IPS-18c (cell line): ENCODE results near the gene TCTN1.

ENCODE experiments used
- H3K4me3 ChIP-seq: 2 replicates; pipeline ENCODE4 v1.7.0; 2013; ENCODE audit warnings: low read depth, mild to moderate bottlenecking, low read length, moderate library complexity; ENCODE audit not compliant: insufficient read depth
- H3K9me3 ChIP-seq: one replicate; pipeline ENCODE4 v1.6.1; 2013; ENCODE audit warnings: mild to moderate bottlenecking, low read length, moderate library complexity; ENCODE audit not compliant: control insufficient read depth, insufficient read depth

The TCTN1 gene

DNA sequence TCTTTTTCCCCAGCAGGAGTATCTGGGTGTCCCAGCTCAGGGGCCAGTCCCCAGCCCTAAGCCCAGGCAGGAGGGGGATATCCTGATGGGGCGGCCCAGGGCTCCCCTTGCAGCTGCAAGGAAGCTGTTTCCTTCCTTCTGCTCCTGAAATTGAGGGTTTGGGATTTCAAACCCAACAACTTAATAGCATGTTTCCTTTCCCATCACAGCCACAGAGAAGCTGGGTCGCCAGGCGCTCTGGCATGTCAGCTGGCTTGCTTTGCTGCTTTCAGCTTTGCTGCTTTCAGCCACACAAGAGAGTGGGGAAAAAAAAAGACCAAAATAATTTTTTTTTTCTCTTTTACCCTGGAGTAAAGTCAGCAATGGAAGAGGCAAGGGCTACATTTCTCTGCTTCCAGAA lies 44.9 kb downstream of the TCTN1 start:
- no peak overlapping the region for H3K4me3 ChIP-seq
- no peaks in the 10 kb centered on the region for H3K9me3 ChIP-seq

- Histone ChIP-seq H3K9me3 (no peaks in the 10 kb centered on the region), H3K4me3 (no peak overlapping the region)
These were observed 47.5 kb downstream of the TCTN1 start for GRCh38 chr12:110661337-110661972.

DNA sequence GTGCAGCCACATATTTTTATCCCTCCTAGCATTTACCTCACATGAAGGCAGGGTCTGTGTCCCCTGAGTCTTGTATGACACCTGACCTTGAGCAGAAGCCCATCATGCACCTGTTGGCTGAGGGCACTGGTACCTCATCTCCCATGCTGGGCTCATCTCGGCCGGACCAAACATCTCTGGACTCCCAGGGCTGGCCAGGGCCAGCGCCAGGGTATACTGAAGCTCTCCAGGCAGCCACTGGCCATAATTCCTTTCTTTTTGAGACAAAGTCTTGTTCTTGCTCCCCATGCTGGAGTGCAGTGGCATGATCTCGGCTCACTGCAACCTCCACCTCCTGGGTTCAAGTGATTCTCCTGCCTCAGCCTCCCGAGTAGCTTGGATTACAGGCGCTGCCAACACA lies 53.0 kb downstream of the TCTN1 start:
- H3K4me3 ChIP-seq, result no peak overlapping the region
- H3K9me3 ChIP-seq, result no peaks in the 10 kb centered on the region

DNA sequence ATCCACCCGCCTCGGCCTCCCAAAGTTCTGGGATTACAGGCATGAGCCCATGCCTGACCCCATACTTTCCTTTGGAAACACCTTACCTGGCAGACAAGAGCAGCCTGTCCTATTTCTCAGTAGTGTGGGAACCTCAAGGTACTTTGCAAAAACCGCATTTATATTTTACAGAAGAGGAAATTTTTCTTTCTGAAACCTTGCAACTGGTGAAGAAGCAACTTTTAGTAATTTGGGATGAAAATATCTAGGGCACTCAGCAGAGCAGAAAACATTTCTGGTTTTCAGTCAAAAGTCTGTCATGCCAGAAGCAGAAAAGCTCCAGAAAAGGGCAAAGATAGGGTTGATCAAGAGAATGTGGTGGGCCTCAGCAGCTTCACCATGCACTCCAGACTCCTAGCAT lies 53.7 kb downstream of the TCTN1 start:
- Histone ChIP-seq H3K9me3 (no peaks in the 10 kb centered on the region), H3K4me3 (no peak overlapping the region)

DNA sequence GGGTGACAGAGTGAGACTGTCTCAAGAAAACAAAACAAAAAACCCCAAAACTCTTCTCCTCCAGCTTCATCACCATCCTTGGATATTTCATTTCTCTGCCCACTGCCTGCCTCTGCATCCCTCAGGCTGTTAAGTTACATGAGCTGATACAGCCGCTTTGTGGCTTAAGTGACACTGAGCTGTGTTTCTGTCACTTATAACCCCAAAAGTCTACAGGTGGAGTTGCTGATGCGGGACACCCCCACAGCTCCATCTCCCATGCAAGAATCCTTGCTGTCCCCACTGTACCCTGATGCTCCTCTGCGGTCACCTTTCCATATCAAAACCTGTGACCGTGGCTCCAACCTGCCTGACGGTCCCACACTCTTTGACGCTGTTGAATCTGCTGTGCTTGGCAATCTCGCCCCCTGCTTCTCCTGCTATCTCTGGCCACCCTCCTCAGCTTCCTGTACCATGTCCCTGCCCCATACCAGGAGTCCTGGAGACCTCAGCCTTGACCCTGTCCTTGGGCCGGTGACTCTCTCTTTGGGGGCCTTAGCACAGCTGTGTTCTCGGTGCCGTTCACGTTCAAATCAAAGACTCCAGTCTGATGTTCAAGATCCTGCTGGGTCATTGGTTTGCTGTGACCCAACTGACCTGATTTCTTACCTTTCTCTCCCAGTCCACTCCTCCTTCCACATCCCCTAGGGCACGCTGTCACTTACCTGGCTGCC lies 54.7 kb downstream of the TCTN1 start:
- no peak overlapping the region for H3K4me3 ChIP-seq
- H3K9me3 ChIP-seq, result no peaks in the 10 kb centered on the region

GRCh38 chr12:110669193-110669502 lies 55.2 kb downstream of the TCTN1 start:
- H3K9me3 ChIP-seq, result no peaks in the 10 kb centered on the region
- H3K4me3 ChIP-seq, result no peak overlapping the region

DNA sequence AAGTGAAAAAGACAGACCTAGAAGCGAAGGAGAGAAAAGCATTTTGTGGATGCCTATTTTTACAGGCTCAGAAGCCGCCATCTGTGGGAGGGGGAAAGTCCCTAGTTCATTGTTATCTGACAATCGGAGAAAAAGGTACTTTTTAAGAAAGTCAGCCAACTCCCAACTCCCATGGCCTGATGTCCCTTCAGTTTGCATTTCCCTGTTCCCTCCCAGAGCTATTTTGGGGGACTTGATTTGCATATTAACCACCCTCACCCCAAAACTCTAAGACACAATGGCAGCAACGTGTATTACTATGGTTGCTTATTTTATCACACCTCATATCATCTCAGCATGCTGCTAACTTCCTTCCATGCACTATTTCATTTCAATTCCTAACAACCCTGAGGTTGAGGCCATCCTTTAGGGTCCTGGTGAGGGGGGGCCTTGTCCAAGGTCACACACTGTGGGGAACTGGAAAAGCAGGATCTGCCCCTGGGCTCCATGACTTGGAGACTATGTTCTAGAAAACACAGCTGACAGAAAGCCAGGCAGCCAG lies 56.3 kb downstream of the TCTN1 start:
- no peak overlapping the region for H3K4me3 ChIP-seq
- no peaks in the 10 kb centered on the region for H3K9me3 ChIP-seq

GRCh38 chr12:110676171-110676570 lies 62.2 kb downstream of the TCTN1 start:
- Histone ChIP-seq H3K4me3 (no peak overlapping the region), H3K9me3 (no peaks in the 10 kb centered on the region)

- no peak overlapping the region for H3K4me3 ChIP-seq
- no peaks in the 10 kb centered on the region for H3K9me3 ChIP-seq
These were observed 63.4 kb downstream of the TCTN1 start for GRCh38 chr12:110677206-110677911.

DNA sequence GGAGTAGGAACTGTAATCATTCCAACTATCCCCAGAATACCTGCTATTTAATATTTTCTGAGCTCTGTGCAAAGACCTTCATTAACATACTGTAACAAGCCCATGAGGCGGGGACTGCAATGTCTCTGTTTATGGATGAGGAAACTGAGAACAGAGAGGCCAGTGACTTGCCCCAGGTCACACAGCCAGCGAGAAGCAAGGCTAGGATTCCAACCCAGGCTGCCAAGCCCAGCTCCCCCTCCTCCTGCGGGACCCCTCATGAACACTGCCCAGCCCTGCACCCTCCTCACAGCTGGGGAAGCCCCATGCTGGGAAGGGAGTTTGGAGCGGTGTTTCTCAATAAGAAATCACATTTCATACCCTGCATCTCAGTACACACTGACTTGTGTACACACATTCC lies 64.1 kb downstream of the TCTN1 start:
- no peaks in the 10 kb centered on the region for H3K9me3 ChIP-seq
- no peak overlapping the region for H3K4me3 ChIP-seq

GRCh38 chr12:110679201-110679600 lies 65.3 kb downstream of the TCTN1 start:
- Histone ChIP-seq H3K9me3 (no peaks in the 10 kb centered on the region), H3K4me3 (no peak overlapping the region)

- no peaks in the 10 kb centered on the region for H3K9me3 ChIP-seq
- no peak overlapping the region for H3K4me3 ChIP-seq
These were observed 66.1 kb downstream of the TCTN1 start for GRCh38 chr12:110680032-110680431.

DNA sequence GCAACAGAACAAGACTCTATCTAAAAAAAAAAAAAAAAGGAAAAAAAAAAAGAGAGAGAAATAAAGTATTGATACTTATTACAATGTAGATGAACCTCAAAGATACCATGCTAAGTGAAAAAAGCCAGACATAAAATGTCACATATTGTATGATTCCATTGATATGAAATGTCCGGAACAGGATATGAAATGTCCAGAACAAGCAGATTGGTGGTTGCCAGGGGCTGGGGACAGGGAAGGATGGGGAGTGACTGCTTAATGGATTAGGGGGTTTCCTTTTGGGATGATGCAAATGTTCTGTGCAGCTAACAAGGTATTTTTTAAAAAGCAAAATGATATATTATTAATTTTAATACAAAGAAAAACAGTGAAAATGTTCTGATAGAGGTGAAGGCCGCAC lies 70.0 kb downstream of the TCTN1 start:
- Histone ChIP-seq H3K9me3 (no peaks in the 10 kb centered on the region), H3K4me3 (no peak overlapping the region)

DNA sequence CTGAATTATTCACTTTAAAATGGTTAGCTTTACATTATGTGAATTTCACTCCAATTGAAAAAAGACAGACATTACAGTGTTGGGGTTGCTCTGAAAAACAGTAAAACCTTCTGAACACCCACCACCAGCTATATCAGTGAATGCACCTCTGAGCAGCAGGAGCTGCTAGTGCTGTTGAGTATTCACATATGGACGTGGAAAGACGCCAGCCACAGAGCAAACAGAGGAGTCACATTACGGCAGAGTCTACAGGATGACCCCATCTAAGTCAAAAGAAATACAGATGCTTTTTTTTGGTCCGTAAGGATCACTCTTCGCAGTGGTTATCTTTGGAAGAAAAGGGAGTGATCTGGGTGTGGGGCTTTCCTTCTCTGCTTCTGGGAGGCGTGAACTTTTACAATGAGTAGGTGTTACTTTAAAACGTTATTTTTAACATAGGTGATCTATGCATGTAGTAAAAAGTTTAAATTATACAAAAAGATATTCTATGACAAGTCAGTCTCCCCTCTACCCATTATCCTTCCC lies 70.4 kb downstream of the TCTN1 start:
- no peaks in the 10 kb centered on the region for H3K9me3 ChIP-seq
- H3K4me3 ChIP-seq, result no peak overlapping the region

GRCh38 chr12:110686294-110686903 lies 72.5 kb downstream of the TCTN1 start:
- Histone ChIP-seq H3K9me3 (no peaks in the 10 kb centered on the region), H3K4me3 (no peak overlapping the region)

DNA sequence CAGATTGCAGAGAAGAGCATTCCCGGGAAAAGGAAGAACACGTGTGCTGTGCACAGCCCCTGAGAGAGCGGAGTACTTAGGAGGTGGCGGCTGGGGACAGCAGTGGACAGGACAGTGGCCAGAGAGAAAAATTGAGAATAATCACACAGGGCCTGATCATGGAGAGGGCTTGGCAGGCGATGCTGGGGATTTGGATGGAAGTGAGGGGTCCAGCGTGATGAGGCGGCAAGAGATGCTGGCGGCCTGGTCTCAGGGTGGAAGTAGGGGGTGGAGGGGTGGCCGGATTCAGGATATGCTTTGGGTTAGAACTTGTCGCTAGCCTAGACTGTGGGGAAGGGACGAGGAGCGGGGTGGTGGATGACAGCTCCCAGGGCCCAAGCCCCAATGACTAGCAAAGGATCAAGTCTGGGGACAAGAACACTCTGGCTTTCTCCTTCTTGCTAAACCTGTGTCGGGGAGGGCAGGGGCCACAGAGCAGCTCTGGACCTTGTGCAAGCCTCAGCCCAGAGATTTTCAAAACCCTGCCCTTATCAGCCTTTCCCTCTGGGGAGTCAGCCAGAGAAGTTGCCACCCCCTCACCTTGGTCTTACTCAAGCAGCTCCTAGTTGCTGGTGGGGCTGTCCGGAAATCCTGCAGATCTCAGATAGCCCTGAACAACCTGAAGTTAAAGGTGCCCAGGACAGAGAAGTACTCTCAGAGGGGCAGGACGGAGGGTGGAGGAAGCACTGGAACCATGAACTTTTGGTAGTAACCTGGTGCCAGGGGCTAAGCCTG lies 73.7 kb downstream of the TCTN1 start:
- H3K9me3 ChIP-seq, result no peaks in the 10 kb centered on the region
- H3K4me3 ChIP-seq, result no peak overlapping the region
